Measurements from ENCODE around the gene ADAM12. TPM values are rescaled to one million over a fixed set of nuclear protein-coding genes. Genes with fewer than 3 reads are reported as not detected.

ADAM12 gene
- total and polyA plus RNA-seq, 10 of the 15 experiments (the other 5 are each of a cell fraction or from before 2014, with no cell fraction given): under 0.01 to 0.62 (median 0.04) TPM; not detected in 5

- no peak for TF ChIP-seq ZNF622 (IDR thresholded peaks at IDR 0.05)
- no peak for TF ChIP-seq RELA (IDR thresholded peaks at IDR 0.05; ENCODE audit: borderline replicate concordance, partially characterized antibody)
These were observed 164.7 kb downstream of the ADAM12 start (continued) for GRCh38 chr10:126223512-126224067.

- Histone ChIP-seq H3K4me1 (ENCODE audit: control insufficient read depth, insufficient read depth, low read length) (no peaks in the 10 kb centered on the region), H3K27ac (ENCODE audit: control insufficient read depth, insufficient read depth) (no peak overlapping the region), H3K4me3 (no peak overlapping the region), H3K36me3 (ENCODE audit: control insufficient read depth in 2 of 2, insufficient read depth in 2 of 2, low read length in 1 of 2) (no peaks in the 10 kb centered on the region), H3K27me3 (replicated peaks in 1 of 2; ENCODE audit: control insufficient read depth in 2 of 2, insufficient read depth in 2 of 2, low read length in 1 of 2) (no peaks in the 10 kb centered on the region), H3K4me2 (ENCODE audit: control insufficient read depth, insufficient read depth) (no peak overlapping the region), H3K9ac (ENCODE audit: control insufficient read depth, insufficient read depth, low read length) (no peak overlapping the region), H3K79me2 (ENCODE audit: control insufficient read depth, insufficient read depth, low read length) (no peaks in the 10 kb centered on the region), H3K9me3 (replicated peaks; ENCODE audit: control insufficient read depth, insufficient read depth, low read length) (no peaks in the 10 kb centered on the region), H4K20me1 (ENCODE audit: control insufficient read depth, insufficient read depth) (no peaks in the 10 kb centered on the region), H2AFZ (ENCODE audit: control insufficient read depth, low read depth, low read length) (no peak overlapping the region)
- ChIA-PET RAD21 (ENCODE audit: unreplicated experiment) (no interaction called here), POLR2A (no interaction called here), CTCF (no interaction called here), SMC1A (ENCODE audit: uncharacterized antibody, unreplicated experiment) (no interaction called here)
- no TSS peak for BruUV-seq (replicated peaks)
- intact Hi-C loops (cut with micrococcal nuclease; ENCODE audit: unreplicated experiment): no loop called here
- ATAC-seq (no peak), DNase-seq (ENCODE audit: low read depth, low spot score) (no peak), FAIRE-seq (no peak)
- in situ Hi-C loops (cut with MboI): no loop called here
- no peak for TF ChIP-seq NFIC (IDR thresholded peaks at IDR 0.05; ENCODE audit: low read depth, low read length)
- no peak for TF ChIP-seq PBX3 (IDR thresholded peaks at IDR 0.05; ENCODE audit: insufficient replicate concordance, low read depth, low read length)
- no peak for TF ChIP-seq EGR1 (IDR thresholded peaks at IDR 0.05; ENCODE audit: borderline replicate concordance in 1 of 2, low read depth in 2 of 2, low read length in 2 of 2)
- TF ChIP-seq ZNF687 (IDR thresholded peaks at IDR 0.05): no peak
- 0% methylated on average over 4 of the region's 4 CpGs for WGBS (ENCODE audit: insufficient coverage, insufficient replicate concordance, low lambda C conversion rate, missing lambda C conversion rate)
These were observed 165.4 kb downstream of the ADAM12 start for GRCh38 chr10:126222736-126223511.

Measured in GM12878 (cell line).